Measurements from ENCODE around the gene ERN1. TPM values are rescaled to one million over a fixed set of nuclear protein-coding genes. Genes with fewer than 3 reads are reported as not detected.

Gene ERN1
- total and polyA plus RNA-seq, 2 of the 13 experiments (the other 11 are each of a cell fraction or from before 2014, with no cell fraction given): 6.0 to 12.7 TPM

GRCh38 chr17:64158831-64159590 lies 29.1 kb upstream of the ERN1 start:
- FAIRE-seq: no peak
- CTCF ChIA-PET (ENCODE audit: low intra/inter-chr PET ratio, low total read pairs): no interaction called here
- Histone ChIP-seq H3K27ac (ENCODE audit: extremely low read length, insufficient read depth, low read length) (peak overlapping the region; percentile 12), H4K20me1 (ENCODE audit: insufficient read depth, low read length) (no peaks in the 10 kb centered on the region), H3K79me2 (ENCODE audit: insufficient read depth, low read length) (no peaks in the 10 kb centered on the region), H2AFZ (ENCODE audit: low read length) (no peak overlapping the region), H3K9me3 (ENCODE audit: low read length) (no peaks in the 10 kb centered on the region), H3K4me1 (ENCODE audit: insufficient read depth, low read length) (peaks cover 53% of the 10 kb centered on the region), H3K36me3 (replicated peaks in 1 of 2; ENCODE audit: control insufficient read depth in 1 of 2, insufficient read depth in 2 of 2, low read length in 2 of 2) (peaks cover 7 to 25% of the 10 kb centered on the region in 2 experiments; a peak in 4 of 5 replicates), H3K4me3 (replicated peaks in 1 of 3; ENCODE audit: insufficient read depth in 1 of 3, low read depth in 2 of 3, low read length in 3 of 3) (no peak overlapping the region), H3K27me3 (ENCODE audit: control insufficient read depth in 1 of 2, insufficient read depth in 2 of 2, low read length in 2 of 2) (no peaks in the 10 kb centered on the region), H3K9ac (ENCODE audit: insufficient read depth, low read depth, low read length) (no peak overlapping the region), H3K4me2 (ENCODE audit: low read depth, low read length) (no peak overlapping the region)
- no TSS peak for BruUV-seq (replicated peaks)
- ATAC-seq: no peak
- in situ Hi-C loops (cut with HindIII; ENCODE audit: extremely low pct_ligation_motif_present, low pct_unique_long_range_greater_than_20kb) (no loop called here), intact Hi-C loops (cut with micrococcal nuclease; ENCODE audit: unreplicated experiment) (loop anchor here (5.0 to 10.0 kb wide), 2 partner anchors 336 to 558 kb away; partner anchors contain the start of gene POLG2)
- POLR2A ChIA-PET: interaction anchor here (1.5 to 3.9 kb wide), 2 partner anchors 13 to 18 kb away, joined by 4 to 15 read pairs; no protein-coding TSS in a partner anchor
- no peak for DNase-seq (ENCODE audit: low spot score)
- WGBS (ENCODE audit: low lambda C conversion rate): 96% methylated on average over 12 of the region's 12 CpGs
- no peak for TF ChIP-seq ZNF878 (CRISPR knock-in tag; IDR thresholded peaks at IDR 0.05)
- no peak for TF ChIP-seq MZF1 (CRISPR knock-in tag; IDR thresholded peaks at IDR 0.05; ENCODE audit: borderline replicate concordance)
- TF ChIP-seq, protein P1, sequence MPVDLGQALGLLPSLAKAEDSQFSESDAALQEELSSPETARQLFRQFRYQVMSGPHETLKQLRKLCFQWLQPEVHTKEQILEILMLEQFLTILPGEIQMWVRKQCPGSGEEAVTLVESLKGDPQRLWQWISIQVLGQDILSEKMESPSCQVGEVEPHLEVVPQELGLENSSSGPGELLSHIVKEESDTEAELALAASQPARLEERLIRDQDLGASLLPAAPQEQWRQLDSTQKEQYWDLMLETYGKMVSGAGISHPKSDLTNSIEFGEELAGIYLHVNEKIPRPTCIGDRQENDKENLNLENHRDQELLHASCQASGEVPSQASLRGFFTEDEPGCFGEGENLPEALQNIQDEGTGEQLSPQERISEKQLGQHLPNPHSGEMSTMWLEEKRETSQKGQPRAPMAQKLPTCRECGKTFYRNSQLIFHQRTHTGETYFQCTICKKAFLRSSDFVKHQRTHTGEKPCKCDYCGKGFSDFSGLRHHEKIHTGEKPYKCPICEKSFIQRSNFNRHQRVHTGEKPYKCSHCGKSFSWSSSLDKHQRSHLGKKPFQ (CRISPR knock-in tag; IDR thresholded peaks at IDR 0.05; ENCODE audit: insufficient replicate concordance): no peak
- TF ChIP-seq MED8 (CRISPR knock-in tag; IDR thresholded peaks at IDR 0.05; ENCODE audit: insufficient replicate concordance): no peak
- TF ChIP-seq, protein P2, sequence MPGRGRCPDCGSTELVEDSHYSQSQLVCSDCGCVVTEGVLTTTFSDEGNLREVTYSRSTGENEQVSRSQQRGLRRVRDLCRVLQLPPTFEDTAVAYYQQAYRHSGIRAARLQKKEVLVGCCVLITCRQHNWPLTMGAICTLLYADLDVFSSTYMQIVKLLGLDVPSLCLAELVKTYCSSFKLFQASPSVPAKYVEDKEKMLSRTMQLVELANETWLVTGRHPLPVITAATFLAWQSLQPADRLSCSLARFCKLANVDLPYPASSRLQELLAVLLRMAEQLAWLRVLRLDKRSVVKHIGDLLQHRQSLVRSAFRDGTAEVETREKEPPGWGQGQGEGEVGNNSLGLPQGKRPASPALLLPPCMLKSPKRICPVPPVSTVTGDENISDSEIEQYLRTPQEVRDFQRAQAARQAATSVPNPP (CRISPR knock-in tag; IDR thresholded peaks at IDR 0.05): no peak
- TF ChIP-seq HNRNPUL1 (IDR thresholded peaks at IDR 0.05; ENCODE audit: low read depth, low read length): no peak
- TF ChIP-seq, protein P3, sequence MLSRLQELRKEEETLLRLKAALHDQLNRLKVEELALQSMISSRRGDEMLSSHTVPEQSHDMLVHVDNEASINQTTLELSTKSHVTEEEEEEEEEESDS (CRISPR knock-in tag; IDR thresholded peaks at IDR 0.05; ENCODE audit: borderline replicate concordance): no peak
- TF ChIP-seq, protein P4, sequence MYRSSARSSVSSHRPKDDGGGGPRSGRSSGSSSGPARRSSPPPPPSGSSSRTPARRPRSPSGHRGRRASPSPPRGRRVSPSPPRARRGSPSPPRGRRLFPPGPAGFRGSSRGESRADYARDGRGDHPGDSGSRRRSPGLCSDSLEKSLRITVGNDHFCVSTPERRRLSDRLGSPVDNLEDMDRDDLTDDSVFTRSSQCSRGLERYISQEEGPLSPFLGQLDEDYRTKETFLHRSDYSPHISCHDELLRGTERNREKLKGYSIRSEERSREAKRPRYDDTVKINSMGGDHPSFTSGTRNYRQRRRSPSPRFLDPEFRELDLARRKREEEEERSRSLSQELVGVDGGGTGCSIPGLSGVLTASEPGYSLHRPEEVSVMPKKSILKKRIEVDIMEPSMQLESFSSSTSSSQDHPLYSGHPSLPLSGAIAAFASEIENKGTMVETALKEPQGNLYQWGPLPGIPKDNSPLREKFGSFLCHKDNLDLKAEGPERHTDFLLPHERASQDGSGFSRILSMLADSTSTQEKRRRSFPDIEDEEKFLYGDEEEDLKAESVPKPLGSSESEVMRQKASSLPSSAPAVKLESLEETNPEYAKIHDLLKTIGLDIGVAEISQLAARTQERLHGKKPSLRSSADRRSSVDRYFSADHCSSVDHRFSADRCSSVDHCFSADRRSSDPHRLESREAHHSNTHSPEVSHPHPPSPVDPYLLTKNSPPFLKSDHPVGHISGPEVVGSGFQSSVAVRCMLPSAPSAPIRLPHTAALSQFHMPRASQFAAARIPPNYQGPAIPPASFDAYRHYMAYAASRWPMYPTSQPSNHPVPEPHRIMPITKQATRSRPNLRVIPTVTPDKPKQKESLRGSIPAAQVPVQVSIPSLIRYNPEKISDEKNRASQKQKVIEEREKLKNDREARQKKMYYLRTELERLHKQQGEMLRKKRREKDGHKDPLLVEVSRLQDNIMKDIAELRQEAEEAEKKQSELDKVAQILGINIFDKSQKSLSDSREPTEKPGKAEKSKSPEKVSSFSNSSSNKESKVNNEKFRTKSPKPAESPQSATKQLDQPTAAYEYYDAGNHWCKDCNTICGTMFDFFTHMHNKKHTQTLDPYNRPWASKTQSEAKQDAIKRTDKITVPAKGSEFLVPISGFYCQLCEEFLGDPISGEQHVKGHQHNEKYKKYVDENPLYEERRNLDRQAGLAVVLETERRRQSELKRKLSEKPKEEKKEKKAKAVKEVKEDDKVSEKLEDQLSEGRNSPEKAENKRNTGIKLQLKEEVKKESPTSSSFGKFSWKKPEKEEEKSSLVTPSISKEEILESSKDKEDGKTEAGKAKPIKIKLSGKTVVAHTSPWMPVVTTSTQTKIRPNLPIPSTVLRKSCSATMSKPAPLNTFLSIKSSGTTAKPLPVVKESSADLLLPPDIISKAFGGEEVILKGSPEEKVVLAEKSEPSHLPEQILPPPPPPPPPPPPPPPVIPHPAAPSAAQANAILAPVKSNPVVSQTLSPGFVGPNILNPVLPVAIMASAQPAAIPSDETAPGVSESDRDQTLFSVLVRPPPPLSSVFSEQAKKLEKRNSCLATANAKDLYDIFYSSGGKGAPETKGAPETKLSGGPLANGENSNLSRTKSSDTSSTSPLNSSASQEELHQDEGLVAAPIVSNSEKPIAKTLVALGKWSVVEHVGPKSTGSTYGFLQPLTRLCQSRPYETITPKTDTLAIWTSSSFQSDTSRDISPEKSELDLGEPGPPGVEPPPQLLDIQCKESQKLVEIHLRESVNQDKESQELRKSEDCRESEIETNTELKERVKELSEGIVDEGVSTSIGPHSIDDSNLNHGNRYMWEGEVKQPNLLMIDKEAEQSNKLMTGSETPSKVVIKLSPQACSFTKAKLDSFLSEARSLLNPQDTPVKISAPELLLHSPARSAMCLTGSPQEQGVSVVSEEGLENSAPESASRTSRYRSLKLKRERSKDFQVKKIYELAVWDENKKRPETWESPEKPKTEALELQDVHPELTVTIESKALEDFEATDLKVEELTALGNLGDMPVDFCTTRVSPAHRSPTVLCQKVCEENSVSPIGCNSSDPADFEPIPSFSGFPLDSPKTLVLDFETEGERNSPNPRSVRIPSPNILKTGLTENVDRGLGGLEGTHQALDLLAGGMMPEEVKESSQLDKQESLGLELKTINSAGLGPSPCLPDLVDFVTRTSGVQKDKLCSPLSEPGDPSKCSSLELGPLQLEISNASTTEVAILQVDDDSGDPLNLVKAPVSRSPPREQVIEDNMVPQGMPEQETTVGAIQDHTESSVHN (CRISPR knock-in tag; IDR thresholded peaks at IDR 0.05): no peak

All from HepG2 (cell line).